ENCODE data around the gene IMPA2.

GRCh38 chr18:12056034-12056883 lies 75.0 kb downstream of the IMPA2 start:
- TF ChIP-seq POLR2AphosphoS5 (IDR thresholded peaks at IDR 0.05; ENCODE audit: low read depth, low read length) (no peak), SP1 (IDR thresholded peaks at IDR 0.05; ENCODE audit: low read depth, low read length) (no peak), EP300 (IDR thresholded peaks at IDR 0.05; ENCODE audit: borderline replicate concordance in 1 of 2, low read depth in 2 of 2, low read length in 2 of 2) (no peak), USF2 (IDR thresholded peaks at IDR 0.05; ENCODE audit: low read length) (no peak), RXRA (IDR thresholded peaks at IDR 0.05; ENCODE audit: insufficient read depth, low read depth, low read length) (no peak), EZH2 (IDR thresholded peaks at IDR 0.05; ENCODE audit: low read depth, low read length, severe bottlenecking) (no peak), MAX (IDR thresholded peaks at IDR 0.05) (no peak)
- TF ChIP-seq, protein P1, sequence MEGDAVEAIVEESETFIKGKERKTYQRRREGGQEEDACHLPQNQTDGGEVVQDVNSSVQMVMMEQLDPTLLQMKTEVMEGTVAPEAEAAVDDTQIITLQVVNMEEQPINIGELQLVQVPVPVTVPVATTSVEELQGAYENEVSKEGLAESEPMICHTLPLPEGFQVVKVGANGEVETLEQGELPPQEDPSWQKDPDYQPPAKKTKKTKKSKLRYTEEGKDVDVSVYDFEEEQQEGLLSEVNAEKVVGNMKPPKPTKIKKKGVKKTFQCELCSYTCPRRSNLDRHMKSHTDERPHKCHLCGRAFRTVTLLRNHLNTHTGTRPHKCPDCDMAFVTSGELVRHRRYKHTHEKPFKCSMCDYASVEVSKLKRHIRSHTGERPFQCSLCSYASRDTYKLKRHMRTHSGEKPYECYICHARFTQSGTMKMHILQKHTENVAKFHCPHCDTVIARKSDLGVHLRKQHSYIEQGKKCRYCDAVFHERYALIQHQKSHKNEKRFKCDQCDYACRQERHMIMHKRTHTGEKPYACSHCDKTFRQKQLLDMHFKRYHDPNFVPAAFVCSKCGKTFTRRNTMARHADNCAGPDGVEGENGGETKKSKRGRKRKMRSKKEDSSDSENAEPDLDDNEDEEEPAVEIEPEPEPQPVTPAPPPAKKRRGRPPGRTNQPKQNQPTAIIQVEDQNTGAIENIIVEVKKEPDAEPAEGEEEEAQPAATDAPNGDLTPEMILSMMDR (IDR thresholded peaks at IDR 0.05; ENCODE audit: control extremely low read depth in 1 of 3, insufficient read depth in 1 of 3, low read depth in 1 of 3, low read length in 3 of 3), result no peak

Data from H1 (cell line).